ENCODE data around the gene ARRDC3. TPM values are rescaled to one million over a fixed set of nuclear protein-coding genes. Genes with fewer than 3 reads are reported as not detected.

The ARRDC3 gene
- total RNA-seq, 1 experiment from 2014 or later: 41.6 TPM

DNA sequence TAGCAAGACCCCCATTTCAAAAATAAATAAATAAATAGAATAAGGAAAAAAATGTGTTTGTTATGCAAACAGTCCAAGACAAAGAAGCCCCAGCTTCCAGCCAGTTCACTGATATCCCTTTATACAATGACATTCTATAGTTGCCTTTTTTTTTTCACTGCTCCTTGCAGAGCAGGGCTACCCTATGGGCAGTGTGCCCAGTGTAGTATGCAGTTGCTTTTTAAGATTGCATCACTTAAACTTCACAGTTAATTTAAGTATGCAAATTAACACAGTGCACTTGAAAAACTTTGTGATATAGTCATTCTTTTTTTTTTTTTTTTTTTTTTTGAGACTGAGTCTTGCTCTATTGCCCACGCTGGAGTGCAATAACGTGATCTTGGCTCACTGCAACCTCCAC is 40.8 kb upstream of the ARRDC3 start:
- no TSS peak for BruUV-seq (replicated peaks)
- H3K4me3 Mint-ChIP-seq (ENCODE audit: unreplicated experiment): no peak overlapping the region
- TF ChIP-seq, protein P1, sequence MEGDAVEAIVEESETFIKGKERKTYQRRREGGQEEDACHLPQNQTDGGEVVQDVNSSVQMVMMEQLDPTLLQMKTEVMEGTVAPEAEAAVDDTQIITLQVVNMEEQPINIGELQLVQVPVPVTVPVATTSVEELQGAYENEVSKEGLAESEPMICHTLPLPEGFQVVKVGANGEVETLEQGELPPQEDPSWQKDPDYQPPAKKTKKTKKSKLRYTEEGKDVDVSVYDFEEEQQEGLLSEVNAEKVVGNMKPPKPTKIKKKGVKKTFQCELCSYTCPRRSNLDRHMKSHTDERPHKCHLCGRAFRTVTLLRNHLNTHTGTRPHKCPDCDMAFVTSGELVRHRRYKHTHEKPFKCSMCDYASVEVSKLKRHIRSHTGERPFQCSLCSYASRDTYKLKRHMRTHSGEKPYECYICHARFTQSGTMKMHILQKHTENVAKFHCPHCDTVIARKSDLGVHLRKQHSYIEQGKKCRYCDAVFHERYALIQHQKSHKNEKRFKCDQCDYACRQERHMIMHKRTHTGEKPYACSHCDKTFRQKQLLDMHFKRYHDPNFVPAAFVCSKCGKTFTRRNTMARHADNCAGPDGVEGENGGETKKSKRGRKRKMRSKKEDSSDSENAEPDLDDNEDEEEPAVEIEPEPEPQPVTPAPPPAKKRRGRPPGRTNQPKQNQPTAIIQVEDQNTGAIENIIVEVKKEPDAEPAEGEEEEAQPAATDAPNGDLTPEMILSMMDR (IDR thresholded peaks at IDR 0.05; ENCODE audit: unreplicated experiment): no peak
- CTCF ChIA-PET: interaction anchor here (0.6 to 1.6 kb wide), 4 partner anchors 39 to 563 kb away, joined by 3 to 4 read pairs (median 3); no protein-coding TSS in a partner anchor
- no peaks in the 10 kb centered on the region for H3K27me3 Mint-ChIP-seq (ENCODE audit: insufficient read depth, unreplicated experiment)
- intact Hi-C loops (cut with micrococcal nuclease): no loop called here
- no peaks in the 10 kb centered on the region for H3K36me3 Mint-ChIP-seq (ENCODE audit: insufficient read depth, unreplicated experiment)
- no peak overlapping the region for H3K27ac Mint-ChIP-seq (ENCODE audit: low read depth, unreplicated experiment)
- no peaks in the 10 kb centered on the region for H3K4me1 Mint-ChIP-seq (ENCODE audit: insufficient read depth, unreplicated experiment)
- DNase-seq (ENCODE audit: unreplicated experiment): peak; percentile 8
- POLR2A ChIA-PET: no interaction called here
- no peaks in the 10 kb centered on the region for H3K9me3 Mint-ChIP-seq (ENCODE audit: unreplicated experiment)

DNA sequence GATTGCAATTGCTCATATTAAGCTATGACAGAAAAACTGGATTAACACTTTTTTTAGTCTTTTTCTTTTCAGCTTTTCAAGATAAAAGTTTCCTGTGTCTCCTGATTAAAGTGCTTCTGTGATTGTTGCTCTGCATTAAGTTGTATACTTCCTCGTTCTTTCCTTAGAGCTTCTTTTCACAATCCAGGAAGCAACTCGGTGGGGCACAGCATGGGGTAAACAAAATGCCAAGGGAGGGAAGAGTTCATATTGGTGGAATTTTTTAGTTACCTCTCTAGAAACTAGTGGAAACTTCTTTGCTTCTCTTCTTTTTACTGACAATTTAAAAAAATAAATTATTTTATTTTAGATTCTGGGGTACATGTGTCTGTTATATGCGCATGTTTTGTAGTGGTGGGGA is 37.8 kb upstream of the ARRDC3 start:
- no peak for DNase-seq (ENCODE audit: unreplicated experiment)
- intact Hi-C loops (cut with micrococcal nuclease): no loop called here
- ChIA-PET CTCF (interaction anchor here (0.7 to 7.2 kb wide), 11 partner anchors 10 to 712 kb away, joined by 3 to 74 read pairs (median 14); partner anchors contain the start of gene ARRDC3), POLR2A (interaction anchor here (0.5 kb wide), 1 partner anchor 323 kb away, joined by 3 read pairs; no protein-coding TSS in a partner anchor)
- H3K27ac Mint-ChIP-seq (ENCODE audit: low read depth, unreplicated experiment): no peak overlapping the region
- no peaks in the 10 kb centered on the region for H3K9me3 Mint-ChIP-seq (ENCODE audit: unreplicated experiment)
- no peaks in the 10 kb centered on the region for H3K36me3 Mint-ChIP-seq (ENCODE audit: insufficient read depth, unreplicated experiment)
- TF ChIP-seq, protein P1 (IDR thresholded peaks at IDR 0.05; ENCODE audit: unreplicated experiment): no peak
- no TSS peak for BruUV-seq (replicated peaks)
- no peak overlapping the region for H3K4me3 Mint-ChIP-seq (ENCODE audit: unreplicated experiment)
- H3K4me1 Mint-ChIP-seq (ENCODE audit: insufficient read depth, unreplicated experiment): no peaks in the 10 kb centered on the region
- H3K27me3 Mint-ChIP-seq (ENCODE audit: insufficient read depth, unreplicated experiment): no peaks in the 10 kb centered on the region

DNA sequence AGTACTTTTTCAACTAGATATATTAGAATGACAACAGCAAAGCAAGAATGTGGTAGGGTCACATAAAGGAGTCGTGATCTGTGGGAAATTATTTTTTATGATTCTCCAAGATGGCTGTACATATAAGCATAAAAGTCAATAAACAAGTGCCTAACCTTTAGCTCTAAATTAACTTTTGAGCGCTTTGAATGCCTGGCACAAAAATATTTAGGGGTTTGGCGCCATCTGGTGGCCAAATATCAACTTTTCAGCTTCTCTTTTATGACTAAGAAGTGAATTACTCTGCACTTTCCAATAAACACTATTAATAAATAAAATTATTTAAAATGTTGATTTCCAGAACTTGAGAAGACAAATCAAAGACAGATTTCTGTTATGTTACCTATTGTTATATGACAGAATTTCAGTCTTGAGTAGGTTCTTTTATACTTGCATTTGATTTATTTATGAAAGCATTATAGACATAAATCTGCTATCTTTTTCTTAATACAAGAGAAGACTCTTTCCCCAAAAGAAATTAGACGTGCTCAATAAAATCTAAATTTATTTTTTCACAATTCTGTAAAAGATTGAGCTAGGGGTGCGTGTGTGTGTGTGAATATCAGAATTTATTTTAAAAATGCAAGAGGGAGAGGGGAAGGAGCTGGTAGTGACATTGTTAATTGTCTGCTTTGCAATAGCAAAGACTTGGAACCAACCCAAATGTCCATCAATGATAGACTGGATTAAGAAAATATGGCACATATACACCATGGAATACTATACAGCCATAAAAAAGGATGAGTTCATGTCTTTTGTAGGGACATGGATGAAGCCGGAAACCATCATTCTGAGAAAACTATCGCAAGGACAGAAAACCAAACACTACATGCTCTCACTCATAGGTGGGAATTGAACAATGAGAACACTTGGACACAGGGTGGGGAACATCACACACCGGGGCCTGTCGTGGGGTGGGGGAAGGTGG is 36.7 kb upstream of the ARRDC3 start:
- POLR2A ChIA-PET: interaction anchor here (0.6 to 1.5 kb wide), 6 partner anchors 10 to 487 kb away, joined by 3 to 5 read pairs (median 4); partner anchors contain the start of gene ARRDC3
- intact Hi-C loops (cut with micrococcal nuclease): loop anchor here (1.0 to 10.0 kb wide), 7 partner anchors 35 to 715 kb away; no protein-coding TSS in a partner anchor
- no peaks in the 10 kb centered on the region for H3K9me3 Mint-ChIP-seq (ENCODE audit: unreplicated experiment)

More for the DNA sequence above, 36.7 kb upstream of the ARRDC3 start:
- Mint-ChIP-seq H3K27ac (ENCODE audit: low read depth, unreplicated experiment) (no peak overlapping the region), H3K27me3 (ENCODE audit: insufficient read depth, unreplicated experiment) (no peaks in the 10 kb centered on the region), H3K4me3 (ENCODE audit: unreplicated experiment) (no peak overlapping the region), H3K4me1 (ENCODE audit: insufficient read depth, unreplicated experiment) (no peaks in the 10 kb centered on the region), H3K36me3 (ENCODE audit: insufficient read depth, unreplicated experiment) (no peaks in the 10 kb centered on the region)
- CTCF ChIA-PET: interaction anchor here (0.6 to 7.2 kb wide), 45 partner anchors 11 to 1645 kb away, joined by 3 to 74 read pairs (median 3); partner anchors contain the start of genes ARRDC3 and CETN3
- no TSS peak for BruUV-seq (replicated peaks)
- TF ChIP-seq, protein P1 (IDR thresholded peaks at IDR 0.05; ENCODE audit: unreplicated experiment): peak; percentile 75
- peak; percentile 73 for DNase-seq (ENCODE audit: unreplicated experiment)

All from MCF 10A (cell line).